Activated effector memory CD4-positive, alpha-beta T cell treated with anti-CD3 and anti-CD28 coated beads, Interleukin-2, amount 50 U/mL, for 16 hours (primary cell): Measurements from ENCODE around the gene TBC1D12.
"Not testable (repeated sequence)": the region's sequence is repeated elsewhere in the genome, so short reads cannot be mapped to it uniquely, and the experiment has no call there.

Experiments used
- DNase-seq: peaks from one replicate; pipeline ENCODE4 v3.0.0-alpha.2; 2020

TBC1D12 gene

DNA sequence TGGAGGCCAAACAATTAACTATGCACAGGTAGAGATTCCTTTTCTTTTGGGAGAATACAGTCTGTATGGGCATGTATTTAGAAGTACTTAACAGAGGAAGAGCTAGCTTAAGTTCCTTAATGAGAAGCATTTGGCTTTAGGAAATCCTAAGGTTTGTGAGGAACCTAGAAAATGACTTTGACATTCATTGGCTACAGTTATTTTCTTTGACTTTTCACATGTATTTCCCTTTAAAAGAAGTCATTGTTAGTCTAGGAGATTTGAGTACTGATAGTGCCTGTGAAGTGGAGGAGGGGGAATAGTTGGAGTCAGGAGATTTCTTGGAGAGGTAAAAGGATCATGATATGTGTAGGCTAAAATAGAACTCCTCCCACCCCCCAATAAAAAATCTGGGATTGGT is 146.9 kb downstream of the TBC1D12 start:
- DNase-seq = no peak

DNA sequence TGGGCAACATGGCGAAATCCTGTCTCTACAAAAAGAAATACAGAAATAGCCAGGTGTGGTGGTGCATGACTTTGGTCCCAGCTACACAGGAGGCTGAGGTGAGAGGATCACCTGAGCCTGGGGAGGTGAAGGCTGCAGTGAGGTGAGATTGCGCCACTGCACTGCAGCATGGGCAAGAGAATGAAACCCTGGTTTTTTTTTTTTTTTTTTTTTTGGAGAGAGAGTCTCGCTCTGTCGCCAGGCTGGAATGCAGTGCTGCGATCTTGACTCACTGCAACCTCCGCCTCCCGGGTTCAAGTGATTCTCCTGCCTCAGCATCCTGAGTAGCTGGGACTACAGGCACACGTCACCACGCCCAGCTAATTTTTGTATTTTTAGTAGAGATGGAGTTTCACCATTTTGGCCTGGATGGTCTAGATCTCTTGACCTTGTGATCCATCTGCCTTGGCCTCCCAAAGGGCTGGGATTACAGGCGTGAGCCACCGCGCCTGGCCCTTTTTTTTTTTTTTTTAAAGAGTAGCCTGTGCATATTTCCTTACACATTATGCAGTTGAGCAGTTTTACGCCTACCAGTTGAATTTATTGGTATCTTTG is 165.5 kb downstream of the TBC1D12 start:
- DNase-seq = not testable (repeated sequence)

DNA sequence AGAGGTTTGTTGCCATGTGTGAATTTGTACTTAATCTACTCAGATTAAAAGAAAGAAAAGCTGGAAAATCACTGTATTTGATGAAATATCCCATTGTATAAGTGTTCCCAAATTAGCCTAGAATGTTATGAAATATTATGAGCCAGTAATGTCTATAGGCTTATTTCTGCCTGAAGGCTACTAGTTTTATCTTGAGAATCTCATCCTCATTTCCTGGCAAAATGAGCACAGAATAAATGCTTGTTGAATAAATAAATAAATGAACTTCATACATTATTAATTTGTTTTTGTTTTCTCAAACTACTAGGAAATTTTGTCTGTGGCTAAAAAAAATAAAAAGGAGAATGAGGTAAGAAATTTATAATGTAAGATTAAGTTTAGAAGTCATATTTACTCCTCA is 168.7 kb downstream of the TBC1D12 start:
- no peak for DNase-seq

GRCh38 chr10:94571528-94571927 is 169.2 kb downstream of the TBC1D12 start:
- DNase-seq = no peak

DNA sequence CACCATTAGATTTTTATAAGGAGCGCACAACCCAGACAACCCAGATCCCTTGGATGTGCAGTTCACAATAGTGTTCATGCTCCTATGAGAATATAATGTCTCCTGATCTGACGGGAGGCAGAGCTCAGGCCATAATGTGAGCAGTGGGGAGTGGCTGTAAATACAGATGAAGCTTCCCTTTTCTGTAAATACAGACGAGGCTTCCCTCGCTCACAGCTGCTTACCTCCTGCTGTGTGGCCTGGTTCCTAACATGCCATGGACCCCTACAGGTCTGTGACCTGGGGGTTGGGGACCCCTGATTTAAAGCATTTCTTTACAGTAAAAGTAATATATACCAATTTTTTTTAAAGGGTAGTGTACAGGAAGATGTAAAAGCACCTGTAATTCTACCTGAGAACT is 176.4 kb downstream of the TBC1D12 start:
- DNase-seq = no peak

DNA sequence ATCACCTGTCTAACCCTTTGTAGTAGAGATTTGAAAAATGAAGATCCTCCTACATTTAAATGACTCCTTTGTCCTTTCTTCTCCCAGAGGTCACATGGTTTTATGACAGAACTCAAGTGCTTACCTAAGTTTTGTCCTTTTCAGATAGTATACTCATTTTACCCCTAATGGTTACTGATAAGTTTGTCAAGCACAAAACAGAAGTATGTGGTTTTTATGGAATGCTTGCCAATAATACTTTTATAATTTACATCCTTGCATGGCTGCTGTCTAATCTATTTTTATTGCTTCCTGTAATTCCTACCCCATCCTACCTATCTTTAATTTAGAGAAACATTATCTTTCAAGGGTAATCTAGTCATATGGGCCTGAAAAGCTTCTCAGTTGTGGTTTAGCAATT is 180.8 kb downstream of the TBC1D12 start:
- DNase-seq = no peak
